H9 (cell line): Measurements from ENCODE around the gene PAIP1. TPM values are rescaled to one million over a fixed set of nuclear protein-coding genes. Genes with fewer than 3 reads are reported as not detected.

Experiments used
- DNase-seq: peaks from one replicate; pipeline ENCODE4 v3.0.0-alpha.2; 2017
- H2AFZ ChIP-seq: one replicate; pipeline ENCODE4 v1.6.1; 2013; ENCODE audit warnings: mild to moderate bottlenecking, low read length, control low read depth, moderate library complexity
- H2AK5ac ChIP-seq: 2 replicates; pipeline ENCODE4 v1.6.1; 2013; ENCODE audit warnings: low read length, control low read depth, mixed read lengths; ENCODE audit not compliant: insufficient read length
- H2BK120ac ChIP-seq: one replicate; pipeline ENCODE4 v1.6.1; 2013; ENCODE audit warnings: low read depth, mild to moderate bottlenecking, low read length, control low read depth, inconsistent platforms; ENCODE audit not compliant: poor library complexity, severe bottlenecking
- H2BK12ac ChIP-seq: 2 replicates; pipeline ENCODE4 v1.6.1; 2013; ENCODE audit warnings: low read length, control low read depth, mixed read lengths, low read depth; ENCODE audit not compliant: insufficient read length
- H2BK15ac ChIP-seq: 2 replicates; pipeline ENCODE4 v1.6.1; 2013; ENCODE audit warnings: low read depth, low read length, control low read depth
- H2BK20ac ChIP-seq: one replicate; pipeline ENCODE4 v1.6.1; 2013; ENCODE audit warnings: low read depth, mild to moderate bottlenecking, low read length, control low read depth, inconsistent platforms; ENCODE audit not compliant: poor library complexity, severe bottlenecking
- H2BK5ac ChIP-seq: 2 replicates; pipeline ENCODE4 v1.6.1; 2013; ENCODE audit warnings: low read length, control low read depth, mixed read lengths; ENCODE audit not compliant: insufficient read length
- H3K14ac ChIP-seq: 2 replicates; pipeline ENCODE4 v1.6.1; 2013; ENCODE audit warnings: low read length, control low read depth; ENCODE audit not compliant: insufficient read depth
- H3K18ac ChIP-seq: 2 replicates; pipeline ENCODE4 v1.6.1; 2013; ENCODE audit warnings: low read depth, mild to moderate bottlenecking, mixed read lengths, low read length, control low read depth; ENCODE audit not compliant: insufficient read length
- H3K23ac ChIP-seq: 2 replicates; pipeline ENCODE4 v1.6.1; 2013; ENCODE audit warnings: low read length, control low read depth, mixed read lengths, low read depth; ENCODE audit not compliant: insufficient read length
- H3K23me2 ChIP-seq: 2 replicates; pipeline ENCODE4 v1.6.1; 2013; ENCODE audit warnings: low read depth, mild to moderate bottlenecking, mixed read lengths, low read length, control low read depth; ENCODE audit not compliant: insufficient read length, poor library complexity, severe bottlenecking
- H3K27ac ChIP-seq: 2 replicates; pipeline ENCODE4 v1.5.1; 2013; ENCODE audit warnings: low read length, control low read depth, mixed read lengths, low read depth; ENCODE audit not compliant: insufficient read length
- H3K27me3 ChIP-seq: 2 replicates; pipeline ENCODE4 v1.6.1; 2013; ENCODE audit warnings: low read length, control low read depth, inconsistent platforms; ENCODE audit not compliant: insufficient read depth
- H3K4ac ChIP-seq: 2 replicates; pipeline ENCODE4 v1.6.1; 2013; ENCODE audit warnings: low read depth, mild to moderate bottlenecking, control low read depth, inconsistent platforms, low read length, moderate library complexity
- H3K4me1 ChIP-seq: 2 replicates; pipeline ENCODE4 v1.6.1; 2013; ENCODE audit warnings: low read length, control low read depth, inconsistent platforms; ENCODE audit not compliant: insufficient read depth
- H3K4me2 ChIP-seq: 2 replicates; pipeline ENCODE4 v1.6.1; 2013; ENCODE audit warnings: low read length, control low read depth, mixed read lengths; ENCODE audit not compliant: insufficient read length, insufficient read depth
- H3K56ac ChIP-seq: 2 replicates; pipeline ENCODE4 v1.6.1; 2013; ENCODE audit warnings: low read depth, mild to moderate bottlenecking, mixed read lengths, low read length, control low read depth; ENCODE audit not compliant: insufficient read length
- H3K79me1 ChIP-seq: 2 replicates; pipeline ENCODE4 v1.6.1; 2013; ENCODE audit warnings: low read depth, mild to moderate bottlenecking, moderate library complexity, low read length, control low read depth, inconsistent platforms; ENCODE audit not compliant: insufficient read depth, poor library complexity, severe bottlenecking
- H3K79me2 ChIP-seq: 2 replicates; pipeline ENCODE4 v1.6.1; 2013; ENCODE audit warnings: low read length, control low read depth, inconsistent platforms; ENCODE audit not compliant: insufficient read depth
- H3K9ac ChIP-seq: 2 replicates; pipeline ENCODE4 v1.6.1; 2013; ENCODE audit warnings: low read length, control low read depth, mixed read lengths; ENCODE audit not compliant: insufficient read length; ENCODE audit errors: extremely low read depth
- H3K9me3 ChIP-seq: one replicate; pipeline ENCODE4 v1.6.1; 2013; ENCODE audit warnings: low read depth, low read length, inconsistent platforms; ENCODE audit not compliant: control insufficient read depth
- H3T11ph ChIP-seq: one replicate; pipeline ENCODE4 v1.6.1; 2013; ENCODE audit warnings: mild to moderate bottlenecking, low read length, control low read depth, inconsistent platforms
- H4K20me1 ChIP-seq: one replicate; pipeline ENCODE4 v1.6.1; 2013; ENCODE audit not compliant: control insufficient read depth, insufficient read length, insufficient read depth
- H4K5ac ChIP-seq: 2 replicates; pipeline ENCODE4 v1.6.1; 2013; ENCODE audit warnings: low read depth, mild to moderate bottlenecking, mixed read lengths, low read length, control low read depth; ENCODE audit not compliant: insufficient read length
- H4K8ac ChIP-seq: replicated peaks from 2 replicates; pipeline ENCODE4 v1.6.1; 2013; ENCODE audit warnings: low read length, control low read depth, mixed read lengths, low read depth; ENCODE audit not compliant: insufficient read length
- H4K91ac ChIP-seq: 2 replicates; pipeline ENCODE4 v1.6.1; 2013; ENCODE audit warnings: low read depth, mild to moderate bottlenecking, moderate library complexity, mixed read lengths, low read length, control low read depth; ENCODE audit not compliant: insufficient read length
- H3K27ac Mint-ChIP-seq, 3 experiments: 2 replicates in 2 of 3; 3 replicates in 1 of 3; pipeline ENCODE4 v1.8.0; 2020 to 2021; ENCODE audit warnings: mixed read lengths in 3 of 3, mild to moderate bottlenecking in 1 of 3, moderate library complexity in 1 of 3
- H3K27me3 Mint-ChIP-seq: 2 replicates; pipeline ENCODE4 v1.8.0; 2021; ENCODE audit warnings: low read depth, mild to moderate bottlenecking, moderate library complexity, mixed read lengths
- H3K36me3 Mint-ChIP-seq, 3 experiments: 2 replicates in 2 of 3; 3 replicates in 1 of 3; pipeline ENCODE4 v1.8.0; 2020 to 2021; ENCODE audit warnings: low read depth in 3 of 3, mixed read lengths in 3 of 3; ENCODE audit not compliant: insufficient read depth in 1 of 3
- H3K4me1 Mint-ChIP-seq, 2 experiments: 2 replicates each; pipeline ENCODE4 v1.8.0; 2020; ENCODE audit warnings: mixed read lengths in 2 of 2
- H3K4me3 Mint-ChIP-seq, 2 experiments: 2 replicates in 1 of 2; 3 replicates in 1 of 2; pipeline ENCODE4 v1.8.0; 2020 to 2021; ENCODE audit warnings: mild to moderate bottlenecking in 2 of 2, mixed read lengths in 2 of 2, moderate library complexity in 1 of 2
- H3K9me3 Mint-ChIP-seq, 2 experiments: 2 replicates in 1 of 2; 3 replicates in 1 of 2; pipeline ENCODE4 v1.8.0; 2020; ENCODE audit warnings: mild to moderate bottlenecking in 2 of 2, mixed read lengths in 2 of 2, moderate library complexity in 1 of 2
- whole genome bisulfite sequencing: extraction: QIAGEN DNeasy Blood & Tissue Kit; methylation state at CpG from one replicate; pipeline ENCODE4 v1.1.7; 2013; ENCODE audit warnings: missing lambda C conversion rate, low lambda C conversion rate, mixed read lengths; ENCODE audit not compliant: insufficient read length; ENCODE audit errors: extremely low coverage; 5-methylcytosine and 5-hydroxymethylcytosine counted together
- total RNA-seq: library from RNA; stranded (reverse); gene quantifications from 2 replicates; pipeline ENCODE4 v1.2.1, GENCODE V29; 2021
- TF ChIP-seq, protein P1 (sequence below): fragments of 200-600 bp; sonication (generic); conservative IDR thresholded peaks from 3 replicates; pipeline ENCODE4 v1.8.0; 2021; ENCODE audit warnings: antibody characterized with exemption, mild to moderate bottlenecking

The PAIP1 gene
- total RNA-seq, 1 experiment from 2014 or later: 92.9 TPM

DNA sequence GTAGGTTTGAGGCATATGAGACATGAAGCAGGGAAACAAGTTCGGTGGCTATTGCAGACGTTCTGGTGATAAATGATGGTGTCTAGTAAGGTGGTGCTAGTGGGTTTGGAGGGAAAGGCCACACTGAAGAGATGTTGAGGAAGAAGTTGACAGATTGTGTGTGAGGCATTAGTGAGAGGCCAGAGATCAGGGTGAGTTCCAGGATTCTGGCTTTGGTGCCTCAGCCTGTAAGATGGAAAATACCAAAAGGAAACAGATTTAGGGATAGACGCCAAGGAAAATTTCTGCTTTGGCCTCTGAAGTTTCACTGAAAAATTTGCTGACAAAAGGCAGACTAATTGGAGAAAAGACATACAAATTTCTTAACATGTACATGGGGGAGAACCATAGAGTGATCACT is 6.4 kb upstream of the PAIP1 start:
- no peak overlapping the region for H3T11ph ChIP-seq
- no peaks in the 10 kb centered on the region; the same call in 1 of the 2 replicates for H3K27me3 Mint-ChIP-seq
- TF ChIP-seq, protein P1, sequence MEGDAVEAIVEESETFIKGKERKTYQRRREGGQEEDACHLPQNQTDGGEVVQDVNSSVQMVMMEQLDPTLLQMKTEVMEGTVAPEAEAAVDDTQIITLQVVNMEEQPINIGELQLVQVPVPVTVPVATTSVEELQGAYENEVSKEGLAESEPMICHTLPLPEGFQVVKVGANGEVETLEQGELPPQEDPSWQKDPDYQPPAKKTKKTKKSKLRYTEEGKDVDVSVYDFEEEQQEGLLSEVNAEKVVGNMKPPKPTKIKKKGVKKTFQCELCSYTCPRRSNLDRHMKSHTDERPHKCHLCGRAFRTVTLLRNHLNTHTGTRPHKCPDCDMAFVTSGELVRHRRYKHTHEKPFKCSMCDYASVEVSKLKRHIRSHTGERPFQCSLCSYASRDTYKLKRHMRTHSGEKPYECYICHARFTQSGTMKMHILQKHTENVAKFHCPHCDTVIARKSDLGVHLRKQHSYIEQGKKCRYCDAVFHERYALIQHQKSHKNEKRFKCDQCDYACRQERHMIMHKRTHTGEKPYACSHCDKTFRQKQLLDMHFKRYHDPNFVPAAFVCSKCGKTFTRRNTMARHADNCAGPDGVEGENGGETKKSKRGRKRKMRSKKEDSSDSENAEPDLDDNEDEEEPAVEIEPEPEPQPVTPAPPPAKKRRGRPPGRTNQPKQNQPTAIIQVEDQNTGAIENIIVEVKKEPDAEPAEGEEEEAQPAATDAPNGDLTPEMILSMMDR: no peak
- H3K4me1 ChIP-seq: no peaks in the 10 kb centered on the region
- no peaks in the 10 kb centered on the region for H3K9me3 ChIP-seq
- H3K4me2 ChIP-seq: no peak overlapping the region
- H3K36me3 Mint-ChIP-seq: no peaks in the 10 kb centered on the region
- no peak overlapping the region for H2BK20ac ChIP-seq
- no peak overlapping the region for H3K23ac ChIP-seq
- H2BK15ac ChIP-seq: no peak overlapping the region
- H4K20me1 ChIP-seq: no peaks in the 10 kb centered on the region
- H3K4me1 Mint-ChIP-seq: peaks cover 5 to 6% of the 10 kb centered on the region in 2 experiments; a peak in 3 of 4 replicates
- DNase-seq: no peak
- no peak overlapping the region for H2BK5ac ChIP-seq
- H4K5ac ChIP-seq: no peak overlapping the region
- H3K27ac Mint-ChIP-seq: no peak overlapping the region; a peak in 1 of 7 replicates
- WGBS: no CpG with 5 or more reads among the region's 3 CpGs
- H3K27me3 ChIP-seq: no peaks in the 10 kb centered on the region
- no peak overlapping the region for H4K8ac ChIP-seq
- no peak overlapping the region for H3K4ac ChIP-seq
- H3K23me2 ChIP-seq: no peaks in the 10 kb centered on the region
- no peak overlapping the region for H2AFZ ChIP-seq
- H4K91ac ChIP-seq: no peak overlapping the region
- no peaks in the 10 kb centered on the region for H3K9me3 Mint-ChIP-seq
- H2BK12ac ChIP-seq: no peak overlapping the region
- no peak overlapping the region for H3K27ac ChIP-seq
- H3K9ac ChIP-seq: no peak overlapping the region
- H3K79me1 ChIP-seq: no peaks in the 10 kb centered on the region
- H2AK5ac ChIP-seq: no peak overlapping the region
- no peak overlapping the region for H2BK120ac ChIP-seq
- H3K4me3 Mint-ChIP-seq: no peak overlapping the region
- no peak overlapping the region for H3K56ac ChIP-seq
- no peak overlapping the region for H3K14ac ChIP-seq
- no peaks in the 10 kb centered on the region for H3K79me2 ChIP-seq
- H3K18ac ChIP-seq: no peak overlapping the region
